ENCODE data around the gene COA5. TPM values are rescaled to one million over a fixed set of nuclear protein-coding genes. Genes with fewer than 3 reads are reported as not detected.

Gene COA5
- total RNA-seq, 1 experiment from 2014 or later, result 23.7 TPM

DNA sequence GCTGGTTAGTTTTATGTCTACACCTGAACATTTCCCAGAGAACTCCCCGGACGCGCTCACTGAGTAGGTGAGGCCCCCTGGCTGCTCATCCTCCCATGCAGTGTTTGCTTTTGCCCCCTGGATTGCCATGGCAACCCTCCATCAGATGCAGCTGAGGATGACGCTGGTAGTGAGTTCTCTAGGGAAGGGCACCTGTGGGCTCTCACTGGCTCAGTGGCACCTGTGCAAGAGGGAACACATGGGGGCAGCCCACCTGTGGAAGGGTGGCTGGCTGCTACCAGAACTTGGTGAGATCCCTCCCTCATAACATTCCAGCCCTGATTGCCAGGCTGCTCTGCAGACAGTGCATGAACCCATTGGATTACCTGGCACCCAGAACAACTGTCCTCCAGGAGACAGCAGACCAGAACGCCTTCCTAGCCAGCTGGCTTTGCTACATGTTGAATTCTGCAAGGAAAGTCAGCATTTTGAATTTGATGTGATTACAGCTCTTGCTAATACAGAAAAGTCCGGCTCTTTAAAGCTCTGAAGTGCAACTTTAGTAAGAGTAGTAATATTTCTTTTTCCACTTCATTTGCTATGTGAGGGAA lies 21.7 kb downstream of the COA5 start:
- intact Hi-C loops (cut with micrococcal nuclease; ENCODE audit: unreplicated experiment), result no loop called here
- POLR2A ChIA-PET (ENCODE audit: low non-redundant PET), result no interaction called here

DNA sequence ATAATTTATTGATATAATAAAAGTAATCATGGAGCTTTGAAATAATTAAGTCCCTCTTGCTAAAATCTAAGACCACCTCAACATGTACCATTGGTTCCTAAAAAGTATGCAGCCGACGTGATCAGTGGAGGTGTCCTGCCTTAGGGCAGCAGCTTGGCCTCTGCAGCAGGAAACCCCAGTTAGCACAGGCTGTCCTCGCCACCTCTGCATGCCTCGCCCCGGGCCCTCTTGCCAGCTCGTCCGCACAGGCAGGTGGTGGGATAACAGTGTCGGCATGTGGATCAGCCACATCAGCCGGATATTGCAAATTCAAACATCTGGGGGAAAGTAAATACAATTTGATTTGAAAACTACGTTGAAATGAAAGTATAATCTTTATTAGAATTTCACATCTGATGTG lies 22.9 kb downstream of the COA5 start:
- H3K4me1 ChIP-seq (ENCODE audit: insufficient read depth, low read length, poor library complexity, severe bottlenecking), result no peaks in the 10 kb centered on the region
- POLR2A ChIA-PET (ENCODE audit: low non-redundant PET), result no interaction called here
- no TSS peak for BruUV-seq (replicated peaks)
- H3K27me3 ChIP-seq (replicated peaks; ENCODE audit: insufficient read depth, low read depth, low read length, poor library complexity), result no peaks in the 10 kb centered on the region
- H3K9me3 ChIP-seq (ENCODE audit: low read depth, low read length, poor library complexity, severe bottlenecking), result no peaks in the 10 kb centered on the region
- no peak overlapping the region for H3K27ac ChIP-seq (ENCODE audit: low read depth, low read length, poor library complexity, severe bottlenecking)
- no peak for DNase-seq (ENCODE audit: low spot score)
- H3K4me3 ChIP-seq (ENCODE audit: low read depth, low read length, poor library complexity, severe bottlenecking), result no peak overlapping the region
- TF ChIP-seq EZH2 (IDR thresholded peaks at IDR 0.05; ENCODE audit: borderline replicate concordance, low read depth, low read length, poor library complexity, severe bottlenecking), result no peak
- TF ChIP-seq, protein P1, sequence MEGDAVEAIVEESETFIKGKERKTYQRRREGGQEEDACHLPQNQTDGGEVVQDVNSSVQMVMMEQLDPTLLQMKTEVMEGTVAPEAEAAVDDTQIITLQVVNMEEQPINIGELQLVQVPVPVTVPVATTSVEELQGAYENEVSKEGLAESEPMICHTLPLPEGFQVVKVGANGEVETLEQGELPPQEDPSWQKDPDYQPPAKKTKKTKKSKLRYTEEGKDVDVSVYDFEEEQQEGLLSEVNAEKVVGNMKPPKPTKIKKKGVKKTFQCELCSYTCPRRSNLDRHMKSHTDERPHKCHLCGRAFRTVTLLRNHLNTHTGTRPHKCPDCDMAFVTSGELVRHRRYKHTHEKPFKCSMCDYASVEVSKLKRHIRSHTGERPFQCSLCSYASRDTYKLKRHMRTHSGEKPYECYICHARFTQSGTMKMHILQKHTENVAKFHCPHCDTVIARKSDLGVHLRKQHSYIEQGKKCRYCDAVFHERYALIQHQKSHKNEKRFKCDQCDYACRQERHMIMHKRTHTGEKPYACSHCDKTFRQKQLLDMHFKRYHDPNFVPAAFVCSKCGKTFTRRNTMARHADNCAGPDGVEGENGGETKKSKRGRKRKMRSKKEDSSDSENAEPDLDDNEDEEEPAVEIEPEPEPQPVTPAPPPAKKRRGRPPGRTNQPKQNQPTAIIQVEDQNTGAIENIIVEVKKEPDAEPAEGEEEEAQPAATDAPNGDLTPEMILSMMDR (conservative IDR thresholded peaks at IDR 0.05; ENCODE audit: low read depth, low read length), result no peak
- CTCF ChIA-PET, result no interaction called here
- intact Hi-C loops (cut with micrococcal nuclease; ENCODE audit: unreplicated experiment), result no loop called here
- no peaks in the 10 kb centered on the region for H3K36me3 ChIP-seq (ENCODE audit: insufficient read depth, low read length, poor library complexity, severe bottlenecking)

More for the DNA sequence above, 21.7 kb downstream of the COA5 start:
- CTCF ChIA-PET, result no interaction called here
- TF ChIP-seq, protein P1 (conservative IDR thresholded peaks at IDR 0.05; ENCODE audit: low read depth, low read length), result no peak
- no peak for TF ChIP-seq EZH2 (IDR thresholded peaks at IDR 0.05; ENCODE audit: borderline replicate concordance, low read depth, low read length, poor library complexity, severe bottlenecking)
- no TSS peak for BruUV-seq (replicated peaks)
- DNase-seq (ENCODE audit: low spot score), result no peak
- Histone ChIP-seq H3K36me3 (ENCODE audit: insufficient read depth, low read length, poor library complexity, severe bottlenecking) (no peaks in the 10 kb centered on the region), H3K4me3 (ENCODE audit: low read depth, low read length, poor library complexity, severe bottlenecking) (no peak overlapping the region), H3K27ac (ENCODE audit: low read depth, low read length, poor library complexity, severe bottlenecking) (no peak overlapping the region), H3K9me3 (ENCODE audit: low read depth, low read length, poor library complexity, severe bottlenecking) (no peaks in the 10 kb centered on the region), H3K4me1 (ENCODE audit: insufficient read depth, low read length, poor library complexity, severe bottlenecking) (no peaks in the 10 kb centered on the region), H3K27me3 (replicated peaks; ENCODE audit: insufficient read depth, low read depth, low read length, poor library complexity) (no peaks in the 10 kb centered on the region)

DNA sequence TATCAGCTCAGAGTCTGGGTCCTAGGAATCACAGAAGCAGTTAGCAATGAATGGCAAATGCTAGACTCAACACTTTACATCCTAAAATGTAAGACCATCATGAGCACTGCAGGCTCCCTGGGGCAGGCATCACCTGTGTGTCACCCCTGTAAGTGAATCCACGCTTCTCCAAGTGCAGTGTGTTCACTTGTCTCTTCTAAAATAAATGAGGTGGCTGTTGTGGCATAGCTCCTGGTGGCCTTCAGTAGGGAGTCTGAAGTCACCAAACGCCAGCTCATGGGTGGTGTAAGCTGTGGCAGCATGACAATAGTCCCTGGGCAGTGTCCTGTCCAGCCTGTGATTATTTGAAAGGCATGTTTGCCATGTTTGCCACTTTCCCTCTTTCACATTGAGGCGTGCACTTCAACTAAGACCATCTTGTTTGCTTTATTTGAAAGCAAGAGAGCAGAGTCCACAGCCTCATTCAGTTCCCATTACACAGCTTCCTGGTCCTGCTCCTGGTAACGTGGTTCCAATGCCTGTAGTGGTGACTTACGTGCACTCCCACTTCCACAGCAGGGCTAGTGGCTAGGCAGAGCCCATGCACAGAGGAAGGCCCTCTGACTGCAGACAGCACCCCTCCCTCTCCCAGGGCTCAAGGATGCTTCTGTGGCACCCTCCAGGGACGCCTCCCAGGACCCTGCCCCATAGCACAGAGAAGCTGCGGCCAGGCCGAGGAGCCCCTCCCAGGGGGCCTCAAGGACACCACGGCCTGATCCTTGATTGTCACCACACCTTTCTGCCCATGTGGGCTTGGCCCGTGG lies 24.3 kb downstream of the COA5 start:
- intact Hi-C loops (cut with micrococcal nuclease; ENCODE audit: unreplicated experiment), result no loop called here
- CTCF ChIA-PET, result no interaction called here
- POLR2A ChIA-PET (ENCODE audit: low non-redundant PET), result no interaction called here
- TF ChIP-seq EZH2 (IDR thresholded peaks at IDR 0.05; ENCODE audit: borderline replicate concordance, low read depth, low read length, poor library complexity, severe bottlenecking), result no peak
- TF ChIP-seq, protein P1 (conservative IDR thresholded peaks at IDR 0.05; ENCODE audit: low read depth, low read length), result no peak
- BruUV-seq (replicated peaks), result no TSS peak
- no peak for DNase-seq (ENCODE audit: low spot score)
- Histone ChIP-seq H3K4me1 (ENCODE audit: insufficient read depth, low read length, poor library complexity, severe bottlenecking) (no peaks in the 10 kb centered on the region), H3K4me3 (ENCODE audit: low read depth, low read length, poor library complexity, severe bottlenecking) (no peak overlapping the region), H3K27ac (ENCODE audit: low read depth, low read length, poor library complexity, severe bottlenecking) (no peak overlapping the region), H3K36me3 (ENCODE audit: insufficient read depth, low read length, poor library complexity, severe bottlenecking) (no peaks in the 10 kb centered on the region), H3K9me3 (ENCODE audit: low read depth, low read length, poor library complexity, severe bottlenecking) (no peaks in the 10 kb centered on the region), H3K27me3 (replicated peaks; ENCODE audit: insufficient read depth, low read depth, low read length, poor library complexity) (no peaks in the 10 kb centered on the region)

All from A673 (cell line).